Panc1 (cell line): ENCODE data around the gene GSTA5.
"Not testable (repeated sequence)": the region's sequence is repeated elsewhere in the genome, so short reads cannot be mapped to it uniquely, and the experiment has no call there.

Source experiments
- CTCF ChIP-seq: fragments of 450-650 bp; IDR thresholded peaks from 2 replicates; pipeline ENCODE4 v1.5.1; 2017; ENCODE audit warnings: mild to moderate bottlenecking
- POLR2AphosphoS5 ChIP-seq: IDR thresholded peaks from 2 replicates; pipeline ENCODE4 v1.6.1; 2012; ENCODE audit warnings: mild to moderate bottlenecking, low read depth, low read length, moderate library complexity

- not testable (repeated sequence) for TF ChIP-seq CTCF, POLR2AphosphoS5
Observed at GRCh38 chr6:52868899-52869298, 28.3 kb upstream of the GSTA5 start.
